Measurements from ENCODE around the gene PPFIA3. TPM values are rescaled to one million over a fixed set of nuclear protein-coding genes. Genes with fewer than 3 reads are reported as not detected.

PPFIA3 gene
- polyA plus RNA-seq, 2 of the 4 experiments (the other 2 are of a cell fraction), result 3.2 to 7.3 TPM

DNA sequence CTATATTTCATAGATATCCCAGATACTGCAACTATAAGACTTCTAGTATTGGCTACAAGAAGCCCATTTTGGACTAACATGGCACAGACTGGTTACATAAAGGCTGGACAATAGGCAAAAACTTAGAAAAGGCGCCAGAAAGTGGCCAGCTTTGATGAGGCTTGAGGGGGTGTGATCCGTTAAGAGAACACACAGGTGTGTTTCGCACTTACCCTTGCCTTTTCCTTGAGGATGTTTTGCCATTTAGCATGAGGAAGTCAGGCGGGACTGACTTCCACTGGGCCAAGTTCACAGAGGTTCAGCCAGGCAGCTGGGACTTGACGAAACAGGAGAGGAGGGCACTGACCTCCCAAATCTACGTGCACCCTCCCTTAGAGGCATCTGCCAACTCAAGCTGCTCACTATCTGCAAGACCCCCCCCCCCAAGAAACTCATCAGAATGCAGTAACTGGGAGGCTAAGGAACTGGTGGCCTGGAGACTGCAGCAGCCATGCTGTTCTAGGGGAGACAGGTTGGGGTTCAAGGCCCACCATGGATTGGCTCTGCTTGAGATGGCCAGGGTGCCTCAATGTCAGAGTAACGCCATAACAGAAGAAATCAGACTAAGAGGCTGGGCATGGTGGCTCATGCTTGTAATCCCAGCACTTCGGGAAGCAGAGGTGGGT lies 9.6 kb upstream of the PPFIA3 start:
- Histone ChIP-seq H3K4me1 (peaks cover 27% of the 10 kb centered on the region), H3K4me2 (no peak overlapping the region), H3K4me3 (no peak overlapping the region), H3K9me3 (no peaks in the 10 kb centered on the region), H3K27ac (no peak overlapping the region)
- TF ChIP-seq RFX5 (IDR thresholded peaks at IDR 0.05) (no peak), POLR2A (IDR thresholded peaks at IDR 0.05; ENCODE audit: low read length) (no peak), ATOH8 (CRISPR knock-in tag; IDR thresholded peaks at IDR 0.05; ENCODE audit: low read depth) (no peak), HMGXB4 (CRISPR knock-in tag; IDR thresholded peaks at IDR 0.05; ENCODE audit: borderline replicate concordance) (no peak), CBX8 (IDR thresholded peaks at IDR 0.05) (no peak), HOXB13 (CRISPR knock-in tag; IDR thresholded peaks at IDR 0.05; ENCODE audit: low read depth) (no peak), RAD21 (conservative IDR thresholded peaks at IDR 0.05 in 1 of 2, IDR thresholded peaks at IDR 0.05 in 1 of 2) (no peak), FOSB (CRISPR knock-in tag; IDR thresholded peaks at IDR 0.05) (peak; percentile 31; the same call in 1 of the 2 replicates), CHD2 (IDR thresholded peaks at IDR 0.05; ENCODE audit: low read length, partially characterized antibody) (no peak), ESRRA (IDR thresholded peaks at IDR 0.05; ENCODE audit: borderline replicate concordance, low read length) (no peak)
- TF ChIP-seq, protein P1, sequence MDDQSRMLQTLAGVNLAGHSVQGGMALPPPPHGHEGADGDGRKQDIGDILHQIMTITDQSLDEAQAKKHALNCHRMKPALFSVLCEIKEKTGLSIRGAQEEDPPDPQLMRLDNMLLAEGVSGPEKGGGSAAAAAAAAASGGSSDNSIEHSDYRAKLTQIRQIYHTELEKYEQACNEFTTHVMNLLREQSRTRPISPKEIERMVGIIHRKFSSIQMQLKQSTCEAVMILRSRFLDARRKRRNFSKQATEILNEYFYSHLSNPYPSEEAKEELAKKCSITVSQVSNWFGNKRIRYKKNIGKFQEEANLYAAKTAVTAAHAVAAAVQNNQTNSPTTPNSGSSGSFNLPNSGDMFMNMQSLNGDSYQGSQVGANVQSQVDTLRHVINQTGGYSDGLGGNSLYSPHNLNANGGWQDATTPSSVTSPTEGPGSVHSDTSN (IDR thresholded peaks at IDR 0.05), result no peak
- TF ChIP-seq, protein P2, sequence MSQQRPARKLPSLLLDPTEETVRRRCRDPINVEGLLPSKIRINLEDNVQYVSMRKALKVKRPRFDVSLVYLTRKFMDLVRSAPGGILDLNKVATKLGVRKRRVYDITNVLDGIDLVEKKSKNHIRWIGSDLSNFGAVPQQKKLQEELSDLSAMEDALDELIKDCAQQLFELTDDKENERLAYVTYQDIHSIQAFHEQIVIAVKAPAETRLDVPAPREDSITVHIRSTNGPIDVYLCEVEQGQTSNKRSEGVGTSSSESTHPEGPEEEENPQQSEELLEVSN (IDR thresholded peaks at IDR 0.05; ENCODE audit: borderline replicate concordance, low read depth), result no peak
- TF ChIP-seq, protein P3, sequence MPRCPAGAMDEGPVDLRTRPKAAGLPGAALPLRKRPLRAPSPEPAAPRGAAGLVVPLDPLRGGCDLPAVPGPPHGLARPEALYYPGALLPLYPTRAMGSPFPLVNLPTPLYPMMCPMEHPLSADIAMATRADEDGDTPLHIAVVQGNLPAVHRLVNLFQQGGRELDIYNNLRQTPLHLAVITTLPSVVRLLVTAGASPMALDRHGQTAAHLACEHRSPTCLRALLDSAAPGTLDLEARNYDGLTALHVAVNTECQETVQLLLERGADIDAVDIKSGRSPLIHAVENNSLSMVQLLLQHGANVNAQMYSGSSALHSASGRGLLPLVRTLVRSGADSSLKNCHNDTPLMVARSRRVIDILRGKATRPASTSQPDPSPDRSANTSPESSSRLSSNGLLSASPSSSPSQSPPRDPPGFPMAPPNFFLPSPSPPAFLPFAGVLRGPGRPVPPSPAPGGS (IDR thresholded peaks at IDR 0.05), result 0 out of 3 replicates have a peak, but pooled peaks have one; percentile 5
- ChIA-PET CTCF (interaction anchor here (0.7 to 11.5 kb wide), 8 partner anchors 9 to 162 kb away, joined by 3 to 241 read pairs (median 4); no protein-coding TSS in a partner anchor), POLR2A (no interaction called here)
- ATAC-seq (no peak), DNase-seq (ENCODE audit: low read depth in 1 of 2, low spot score in 1 of 2) (no peak), FAIRE-seq (no peak)
- 91% methylated on average over 8 of the region's 8 CpGs for WGBS (ENCODE audit: missing lambda C conversion rate)

- ATAC-seq, result no peak
- CTCF ChIA-PET, result interaction anchor here (0.5 to 11.5 kb wide), 5 partner anchors 10 to 117 kb away, joined by 3 to 241 read pairs (median 3); partner anchors contain the start of gene RUVBL2
- FAIRE-seq, result no peak
- WGBS (ENCODE audit: missing lambda C conversion rate), result 52% methylated on average over 3 of the region's 3 CpGs
- POLR2A ChIA-PET, result no interaction called here
- TF ChIP-seq GATA3 (IDR thresholded peaks at IDR 0.05; ENCODE audit: borderline replicate concordance), result no peak
- TF ChIP-seq, protein P4, sequence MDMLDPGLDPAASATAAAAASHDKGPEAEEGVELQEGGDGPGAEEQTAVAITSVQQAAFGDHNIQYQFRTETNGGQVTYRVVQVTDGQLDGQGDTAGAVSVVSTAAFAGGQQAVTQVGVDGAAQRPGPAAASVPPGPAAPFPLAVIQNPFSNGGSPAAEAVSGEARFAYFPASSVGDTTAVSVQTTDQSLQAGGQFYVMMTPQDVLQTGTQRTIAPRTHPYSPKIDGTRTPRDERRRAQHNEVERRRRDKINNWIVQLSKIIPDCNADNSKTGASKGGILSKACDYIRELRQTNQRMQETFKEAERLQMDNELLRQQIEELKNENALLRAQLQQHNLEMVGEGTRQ (IDR thresholded peaks at IDR 0.05), result no peak
- TF ChIP-seq TP53 (CRISPR knock-in tag; IDR thresholded peaks at IDR 0.05), result no peak
- no peak for TF ChIP-seq RARB (CRISPR knock-in tag; IDR thresholded peaks at IDR 0.05)
- no peak for TF ChIP-seq ZNF302 (CRISPR knock-in tag; IDR thresholded peaks at IDR 0.05)
- TF ChIP-seq, protein P5, sequence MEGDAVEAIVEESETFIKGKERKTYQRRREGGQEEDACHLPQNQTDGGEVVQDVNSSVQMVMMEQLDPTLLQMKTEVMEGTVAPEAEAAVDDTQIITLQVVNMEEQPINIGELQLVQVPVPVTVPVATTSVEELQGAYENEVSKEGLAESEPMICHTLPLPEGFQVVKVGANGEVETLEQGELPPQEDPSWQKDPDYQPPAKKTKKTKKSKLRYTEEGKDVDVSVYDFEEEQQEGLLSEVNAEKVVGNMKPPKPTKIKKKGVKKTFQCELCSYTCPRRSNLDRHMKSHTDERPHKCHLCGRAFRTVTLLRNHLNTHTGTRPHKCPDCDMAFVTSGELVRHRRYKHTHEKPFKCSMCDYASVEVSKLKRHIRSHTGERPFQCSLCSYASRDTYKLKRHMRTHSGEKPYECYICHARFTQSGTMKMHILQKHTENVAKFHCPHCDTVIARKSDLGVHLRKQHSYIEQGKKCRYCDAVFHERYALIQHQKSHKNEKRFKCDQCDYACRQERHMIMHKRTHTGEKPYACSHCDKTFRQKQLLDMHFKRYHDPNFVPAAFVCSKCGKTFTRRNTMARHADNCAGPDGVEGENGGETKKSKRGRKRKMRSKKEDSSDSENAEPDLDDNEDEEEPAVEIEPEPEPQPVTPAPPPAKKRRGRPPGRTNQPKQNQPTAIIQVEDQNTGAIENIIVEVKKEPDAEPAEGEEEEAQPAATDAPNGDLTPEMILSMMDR (IDR thresholded peaks at IDR 0.05), result no peak
- TF ChIP-seq POLR2A (IDR thresholded peaks at IDR 0.05; ENCODE audit: low read length), result no peak
- no peak for TF ChIP-seq HOXB13 (CRISPR knock-in tag; IDR thresholded peaks at IDR 0.05; ENCODE audit: low read depth)
- no peak for DNase-seq (ENCODE audit: low read depth in 1 of 2, low spot score in 1 of 2)
- no peak overlapping the region for H3K4me3 ChIP-seq
- H3K4me2 ChIP-seq, result no peak overlapping the region
- H3K9me3 ChIP-seq, result no peaks in the 10 kb centered on the region
- peaks cover 27% of the 10 kb centered on the region for H3K4me1 ChIP-seq
- H3K27ac ChIP-seq, result no peak overlapping the region
Measured at GRCh38 chr19:49110567-49110966, 8.8 kb upstream of the PPFIA3 start.
